Ishikawa (cell line): ENCODE results near the gene KRTCAP2.

Experiments used
- CEBPB ChIP-seq: IDR thresholded peaks from 2 replicates; pipeline ENCODE4 v1.6.1; 2012
- CREB1 ChIP-seq: IDR thresholded peaks from 2 replicates; pipeline ENCODE4 v1.6.1; 2012; ENCODE audit warnings: low read depth
- EGR1 ChIP-seq: IDR thresholded peaks from 2 replicates; pipeline ENCODE4 v1.6.1; 2012
- EP300 ChIP-seq: IDR thresholded peaks from 2 replicates; pipeline ENCODE4 v1.6.1; 2012; ENCODE audit warnings: borderline replicate concordance
- FOXM1 ChIP-seq: IDR thresholded peaks from 2 replicates; pipeline ENCODE4 v1.6.1; 2012; ENCODE audit warnings: low read depth, borderline replicate concordance
- NFIC ChIP-seq: IDR thresholded peaks from 2 replicates; pipeline ENCODE4 v1.6.1; 2012
- RAD21 ChIP-seq: IDR thresholded peaks from 2 replicates; pipeline ENCODE4 v1.6.1; 2012; ENCODE audit warnings: low read depth
- TAF1 ChIP-seq: IDR thresholded peaks from 2 replicates; pipeline ENCODE4 v1.6.1; 2012; ENCODE audit warnings: low read depth, mild to moderate bottlenecking
- TCF12 ChIP-seq: IDR thresholded peaks from 2 replicates; pipeline ENCODE4 v1.6.1; 2012; ENCODE audit warnings: low read depth
- TEAD4 ChIP-seq: IDR thresholded peaks from 2 replicates; pipeline ENCODE4 v1.6.1; 2012
- YY1 ChIP-seq: IDR thresholded peaks from 2 replicates; pipeline ENCODE4 v1.6.1; 2012; ENCODE audit warnings: low read depth
- ZBTB7A ChIP-seq: IDR thresholded peaks from 2 replicates; pipeline ENCODE4 v1.6.1; 2012; ENCODE audit warnings: low read depth
- TF ChIP-seq, protein P1 (sequence below): IDR thresholded peaks from 2 replicates; pipeline ENCODE4 v1.6.1; 2012; ENCODE audit warnings: low read depth, mild to moderate bottlenecking
- TF ChIP-seq, protein P2 (sequence below): IDR thresholded peaks from 2 replicates; pipeline ENCODE4 v1.6.1; 2012
- TF ChIP-seq, protein P3 (sequence below): IDR thresholded peaks from 2 replicates; pipeline ENCODE4 v1.6.1; 2012

Gene KRTCAP2

DNA sequence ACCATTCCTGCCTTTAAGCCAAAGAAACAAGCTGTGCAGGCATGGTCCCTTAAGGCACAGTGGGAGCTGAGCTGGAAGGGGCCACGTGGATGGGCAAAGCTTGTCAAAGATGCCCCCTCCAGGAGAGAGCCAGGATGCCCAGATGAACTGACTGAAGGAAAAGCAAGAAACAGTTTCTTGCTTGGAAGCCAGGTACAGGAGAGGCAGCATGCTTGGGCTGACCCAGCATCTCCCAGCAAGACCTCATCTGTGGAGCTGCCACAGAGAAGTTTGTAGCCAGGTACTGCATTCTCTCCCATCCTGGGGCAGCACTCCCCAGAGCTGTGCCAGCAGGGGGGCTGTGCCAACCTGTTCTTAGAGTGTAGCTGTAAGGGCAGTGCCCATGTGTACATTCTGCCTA lies 38.8 kb downstream of the KRTCAP2 start:
- TF ChIP-seq TEAD4, result no peak
- TF ChIP-seq TCF12, result no peak
- no peak for TF ChIP-seq EP300
- TF ChIP-seq RAD21, result no peak
- TF ChIP-seq, protein P1, sequence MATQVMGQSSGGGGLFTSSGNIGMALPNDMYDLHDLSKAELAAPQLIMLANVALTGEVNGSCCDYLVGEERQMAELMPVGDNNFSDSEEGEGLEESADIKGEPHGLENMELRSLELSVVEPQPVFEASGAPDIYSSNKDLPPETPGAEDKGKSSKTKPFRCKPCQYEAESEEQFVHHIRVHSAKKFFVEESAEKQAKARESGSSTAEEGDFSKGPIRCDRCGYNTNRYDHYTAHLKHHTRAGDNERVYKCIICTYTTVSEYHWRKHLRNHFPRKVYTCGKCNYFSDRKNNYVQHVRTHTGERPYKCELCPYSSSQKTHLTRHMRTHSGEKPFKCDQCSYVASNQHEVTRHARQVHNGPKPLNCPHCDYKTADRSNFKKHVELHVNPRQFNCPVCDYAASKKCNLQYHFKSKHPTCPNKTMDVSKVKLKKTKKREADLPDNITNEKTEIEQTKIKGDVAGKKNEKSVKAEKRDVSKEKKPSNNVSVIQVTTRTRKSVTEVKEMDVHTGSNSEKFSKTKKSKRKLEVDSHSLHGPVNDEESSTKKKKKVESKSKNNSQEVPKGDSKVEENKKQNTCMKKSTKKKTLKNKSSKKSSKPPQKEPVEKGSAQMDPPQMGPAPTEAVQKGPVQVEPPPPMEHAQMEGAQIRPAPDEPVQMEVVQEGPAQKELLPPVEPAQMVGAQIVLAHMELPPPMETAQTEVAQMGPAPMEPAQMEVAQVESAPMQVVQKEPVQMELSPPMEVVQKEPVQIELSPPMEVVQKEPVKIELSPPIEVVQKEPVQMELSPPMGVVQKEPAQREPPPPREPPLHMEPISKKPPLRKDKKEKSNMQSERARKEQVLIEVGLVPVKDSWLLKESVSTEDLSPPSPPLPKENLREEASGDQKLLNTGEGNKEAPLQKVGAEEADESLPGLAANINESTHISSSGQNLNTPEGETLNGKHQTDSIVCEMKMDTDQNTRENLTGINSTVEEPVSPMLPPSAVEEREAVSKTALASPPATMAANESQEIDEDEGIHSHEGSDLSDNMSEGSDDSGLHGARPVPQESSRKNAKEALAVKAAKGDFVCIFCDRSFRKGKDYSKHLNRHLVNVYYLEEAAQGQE, result no peak
- TF ChIP-seq CREB1, result no peak
- no peak for TF ChIP-seq TAF1
- TF ChIP-seq FOXM1, result no peak
- no peak for TF ChIP-seq ZBTB7A
- TF ChIP-seq NFIC, result no peak
- TF ChIP-seq, protein P2, sequence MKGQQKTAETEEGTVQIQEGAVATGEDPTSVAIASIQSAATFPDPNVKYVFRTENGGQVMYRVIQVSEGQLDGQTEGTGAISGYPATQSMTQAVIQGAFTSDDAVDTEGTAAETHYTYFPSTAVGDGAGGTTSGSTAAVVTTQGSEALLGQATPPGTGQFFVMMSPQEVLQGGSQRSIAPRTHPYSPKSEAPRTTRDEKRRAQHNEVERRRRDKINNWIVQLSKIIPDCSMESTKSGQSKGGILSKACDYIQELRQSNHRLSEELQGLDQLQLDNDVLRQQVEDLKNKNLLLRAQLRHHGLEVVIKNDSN, result no peak
- no peak for TF ChIP-seq YY1
- no peak for TF ChIP-seq CEBPB

DNA sequence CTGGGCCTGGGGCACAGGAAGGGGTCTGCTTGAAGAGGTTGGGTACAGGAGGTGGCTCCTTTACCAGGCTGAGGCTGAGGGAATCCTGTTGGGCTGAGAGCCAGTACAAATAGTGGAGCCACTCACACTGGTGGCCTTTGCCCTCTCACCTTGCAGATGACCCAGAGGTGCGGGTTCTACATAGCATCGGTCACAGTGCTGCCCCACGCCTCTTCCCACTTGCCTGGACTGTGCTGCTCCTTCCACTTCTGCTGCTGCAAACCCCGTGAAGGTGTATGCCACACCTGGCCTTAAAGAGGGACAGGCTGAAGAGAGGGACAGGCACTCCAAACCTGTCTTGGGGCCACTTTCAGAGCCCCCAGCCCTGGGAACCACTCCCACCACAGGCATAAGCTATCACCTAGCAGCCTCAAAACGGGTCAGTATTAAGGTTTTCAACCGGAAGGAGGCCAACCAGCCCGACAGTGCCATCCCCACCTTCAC lies 39.3 kb downstream of the KRTCAP2 start:
- TF ChIP-seq, protein P1, result no peak
- TF ChIP-seq YY1 (no peak), TCF12 (no peak), EP300 (no peak), TEAD4 (no peak), NFIC (no peak), TAF1 (no peak), CREB1 (no peak), EGR1 (no peak)
- TF ChIP-seq, protein P2, result no peak
- TF ChIP-seq, protein P3, sequence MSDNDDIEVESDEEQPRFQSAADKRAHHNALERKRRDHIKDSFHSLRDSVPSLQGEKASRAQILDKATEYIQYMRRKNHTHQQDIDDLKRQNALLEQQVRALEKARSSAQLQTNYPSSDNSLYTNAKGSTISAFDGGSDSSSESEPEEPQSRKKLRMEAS, result no peak

DNA sequence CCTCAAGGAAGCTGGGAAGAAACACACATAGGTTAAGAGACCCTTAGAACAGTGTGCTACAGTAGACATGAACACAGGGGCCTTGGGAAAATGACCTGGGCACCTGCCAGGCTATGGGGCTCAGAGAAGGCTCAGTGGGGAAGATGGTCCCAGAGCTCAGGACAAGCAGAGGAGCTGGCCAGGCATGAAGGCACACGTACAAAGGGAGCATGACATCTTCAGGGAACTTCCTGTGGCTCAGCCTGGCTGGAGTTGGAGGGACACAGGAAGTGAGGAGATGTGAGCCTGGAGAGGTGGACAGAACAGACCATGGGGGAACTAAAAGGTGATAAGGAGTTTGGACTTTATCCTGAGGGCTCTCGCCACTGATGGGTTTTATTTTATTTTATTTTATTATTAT lies 41.2 kb downstream of the KRTCAP2 start:
- no peak for TF ChIP-seq EGR1
- TF ChIP-seq NFIC, result no peak
- TF ChIP-seq TAF1, result no peak
- TF ChIP-seq YY1, result no peak
- TF ChIP-seq CEBPB, result no peak
- TF ChIP-seq, protein P1, result no peak
- no peak for TF ChIP-seq RAD21
- TF ChIP-seq ZBTB7A, result no peak
- no peak for TF ChIP-seq TCF12
- TF ChIP-seq, protein P3, result no peak
- TF ChIP-seq, protein P2, result no peak
- no peak for TF ChIP-seq FOXM1
- TF ChIP-seq CREB1, result no peak

DNA sequence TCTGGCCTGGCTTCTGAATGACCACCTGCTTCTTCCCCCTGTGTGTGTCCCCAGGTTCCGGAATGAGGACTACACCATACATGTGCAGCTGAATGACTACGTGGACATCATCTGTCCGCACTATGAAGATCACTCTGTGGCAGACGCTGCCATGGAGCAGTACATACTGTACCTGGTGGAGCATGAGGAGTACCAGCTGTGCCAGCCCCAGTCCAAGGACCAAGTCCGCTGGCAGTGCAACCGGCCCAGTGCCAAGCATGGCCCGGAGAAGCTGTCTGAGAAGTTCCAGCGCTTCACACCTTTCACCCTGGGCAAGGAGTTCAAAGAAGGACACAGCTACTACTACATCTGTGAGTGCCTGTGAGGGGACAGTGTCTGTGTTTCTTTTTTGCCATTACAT lies 41.8 kb downstream of the KRTCAP2 start:
- TF ChIP-seq RAD21, result no peak
- TF ChIP-seq EP300, result no peak
- TF ChIP-seq, protein P1, result no peak
- TF ChIP-seq TAF1, result no peak
- no peak for TF ChIP-seq TEAD4
- no peak for TF ChIP-seq EGR1
- no peak for TF ChIP-seq ZBTB7A
- TF ChIP-seq TCF12, result no peak
- TF ChIP-seq, protein P2, result no peak
- no peak for TF ChIP-seq YY1
- TF ChIP-seq, protein P3, result no peak
- TF ChIP-seq CEBPB, result no peak
- TF ChIP-seq CREB1, result no peak
- TF ChIP-seq FOXM1, result no peak
- TF ChIP-seq NFIC, result no peak
